Breast epithelium (tissue), 4 donors: Measurements from ENCODE around the gene GAN. TPM values are rescaled to one million over a fixed set of nuclear protein-coding genes. Genes with fewer than 3 reads are reported as not detected.

Experiments used
- DNase-seq, 2 donors: peaks; one replicate each; pipeline ENCODE4 v3.0.0-alpha.2; 2019; ENCODE audit warnings: low spot score in 2 of 2
- H3K27ac ChIP-seq, 2 donors: fragments of 200-600 bp; sonication (generic) in 1 of 2; one replicate each; pipeline ENCODE4 v1.5.1; 2016 to 2019; ENCODE audit warnings: mild to moderate bottlenecking in 1 of 2
- H3K27me3 ChIP-seq, 2 donors: fragments of 200-600 bp; sonication (generic) in 1 of 2; one replicate each; pipeline versions ENCODE4 v1.5.1 to v1.6.0; 2017 to 2019; ENCODE audit warnings: control low read depth in 1 of 2, mild to moderate bottlenecking in 1 of 2
- H3K36me3 ChIP-seq: fragments of 200-600 bp; one replicate; pipeline ENCODE4 v1.5.1; 2019
- H3K4me1 ChIP-seq, 2 donors: fragments of 200-600 bp; sonication (generic); one replicate each; pipeline ENCODE4 v1.5.1; 2016 to 2019; ENCODE audit warnings: control low read depth in 1 of 2
- H3K4me3 ChIP-seq, 3 donors: fragments of 200-600 bp; sonication (generic); 1 replicate in 2 of 3; 2 replicates in 1 of 3; pipeline ENCODE4 v1.5.1; 2016 to 2019; ENCODE audit warnings: mild to moderate bottlenecking in 3 of 3, moderate library complexity in 2 of 3
- H3K9me3 ChIP-seq, 2 donors: fragments of 200-600 bp; sonication (generic) in 1 of 2; one replicate each; pipeline ENCODE4 v1.5.1; 2016 to 2019; ENCODE audit warnings: control low read depth in 1 of 2
- POLR2A ChIP-seq: fragments of 450-650 bp; IDR thresholded peaks from one replicate; pipeline ENCODE4 v1.6.1; 2016; ENCODE audit warnings: antibody characterized with exemption, mild to moderate bottlenecking, moderate library complexity
- POLR2AphosphoS5 ChIP-seq, 3 donors: sonication (generic); formaldehyde crosslinking; IDR thresholded peaks; one replicate each; pipeline ENCODE4 v1.6.1; 2017; ENCODE audit warnings: antibody characterized with exemption in 3 of 3
- intact Hi-C: fragments of 100-400 bp; cut with DNase I; formaldehyde crosslinking; loops from one replicate; pipeline ENCODE4 v1.15.1; 2023; ENCODE audit warnings: low total_unique reads
- total RNA-seq, 3 donors: library from RNA; depleted of rRNA; stranded (reverse); fragments of >200 nt; gene quantifications; one replicate each; pipeline ENCODE4 v1.1.0, GENCODE V29; 2016
- TF ChIP-seq, protein P1 (sequence below), 3 donors: fragments of 450-650 bp; IDR thresholded peaks; one replicate each; pipeline ENCODE4 v1.5.1; 2016 to 2017; ENCODE audit warnings: antibody characterized with exemption in 3 of 3, mild to moderate bottlenecking in 3 of 3, moderate library complexity in 3 of 3

The GAN gene
- total RNA-seq, 3 donors from 2014 or later, result 7.5 to 15.7 (median 10.8) TPM

DNA sequence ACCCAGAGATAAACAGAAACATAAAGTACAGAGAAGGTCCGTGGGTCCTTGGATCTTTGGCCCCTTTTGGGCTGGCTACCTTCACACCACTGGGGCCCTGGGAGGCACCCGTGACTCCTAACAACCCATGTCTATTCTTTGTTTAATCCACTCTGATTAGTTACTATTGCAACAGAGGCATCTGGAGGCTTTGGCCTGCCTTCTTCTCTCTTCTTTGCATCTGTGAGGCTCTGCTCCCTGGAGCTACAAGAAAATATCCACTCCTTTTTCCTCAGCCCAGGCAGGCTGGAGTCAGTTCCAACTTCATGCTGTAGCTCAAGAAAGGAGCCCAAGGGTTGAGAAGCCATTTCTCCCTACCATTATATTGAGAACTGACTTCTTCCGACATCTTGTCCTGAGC is 120.3 kb downstream of the GAN start:
- Histone ChIP-seq H3K9me3 (no peaks in the 10 kb centered on the region), H3K27me3 (no peaks in the 10 kb centered on the region), H3K4me3 (no peak overlapping the region), H3K27ac (no peak overlapping the region), H3K4me1 (no peaks in the 10 kb centered on the region), H3K36me3 (no peaks in the 10 kb centered on the region)
- TF ChIP-seq, protein P1, sequence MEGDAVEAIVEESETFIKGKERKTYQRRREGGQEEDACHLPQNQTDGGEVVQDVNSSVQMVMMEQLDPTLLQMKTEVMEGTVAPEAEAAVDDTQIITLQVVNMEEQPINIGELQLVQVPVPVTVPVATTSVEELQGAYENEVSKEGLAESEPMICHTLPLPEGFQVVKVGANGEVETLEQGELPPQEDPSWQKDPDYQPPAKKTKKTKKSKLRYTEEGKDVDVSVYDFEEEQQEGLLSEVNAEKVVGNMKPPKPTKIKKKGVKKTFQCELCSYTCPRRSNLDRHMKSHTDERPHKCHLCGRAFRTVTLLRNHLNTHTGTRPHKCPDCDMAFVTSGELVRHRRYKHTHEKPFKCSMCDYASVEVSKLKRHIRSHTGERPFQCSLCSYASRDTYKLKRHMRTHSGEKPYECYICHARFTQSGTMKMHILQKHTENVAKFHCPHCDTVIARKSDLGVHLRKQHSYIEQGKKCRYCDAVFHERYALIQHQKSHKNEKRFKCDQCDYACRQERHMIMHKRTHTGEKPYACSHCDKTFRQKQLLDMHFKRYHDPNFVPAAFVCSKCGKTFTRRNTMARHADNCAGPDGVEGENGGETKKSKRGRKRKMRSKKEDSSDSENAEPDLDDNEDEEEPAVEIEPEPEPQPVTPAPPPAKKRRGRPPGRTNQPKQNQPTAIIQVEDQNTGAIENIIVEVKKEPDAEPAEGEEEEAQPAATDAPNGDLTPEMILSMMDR (IDR thresholded peaks at IDR 0.05), result no peak
- TF ChIP-seq POLR2AphosphoS5 (IDR thresholded peaks at IDR 0.05) (no peak), POLR2A (no peak)
- intact Hi-C loops, result no loop called here
- no peak for DNase-seq

DNA sequence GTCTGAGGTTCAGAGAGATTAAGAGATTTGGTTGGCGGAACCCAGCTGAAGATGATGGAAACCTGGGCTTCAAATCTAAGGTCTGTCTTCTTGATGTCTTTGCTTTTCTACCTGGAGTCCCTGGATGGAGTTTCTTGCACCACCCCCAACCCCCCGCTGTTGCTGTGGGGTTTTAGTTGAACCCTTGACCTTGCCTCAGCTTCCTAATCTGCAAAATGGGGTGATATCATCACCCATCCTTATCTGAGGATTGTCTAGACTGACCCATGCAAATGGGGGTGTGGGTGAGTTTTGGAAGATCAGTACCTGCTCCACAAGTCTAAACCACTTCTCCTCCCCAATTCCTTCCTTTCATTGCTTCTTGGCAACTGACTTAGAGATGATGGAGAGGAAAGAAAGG is 120.8 kb downstream of the GAN start:
- Histone ChIP-seq H3K4me3 (no peak overlapping the region), H3K4me1 (no peaks in the 10 kb centered on the region), H3K9me3 (no peaks in the 10 kb centered on the region), H3K27me3 (no peaks in the 10 kb centered on the region), H3K27ac (no peak overlapping the region), H3K36me3 (no peaks in the 10 kb centered on the region)
- no peak for DNase-seq
- intact Hi-C loops, result no loop called here
- TF ChIP-seq, protein P1 (IDR thresholded peaks at IDR 0.05), result no peak

DNA sequence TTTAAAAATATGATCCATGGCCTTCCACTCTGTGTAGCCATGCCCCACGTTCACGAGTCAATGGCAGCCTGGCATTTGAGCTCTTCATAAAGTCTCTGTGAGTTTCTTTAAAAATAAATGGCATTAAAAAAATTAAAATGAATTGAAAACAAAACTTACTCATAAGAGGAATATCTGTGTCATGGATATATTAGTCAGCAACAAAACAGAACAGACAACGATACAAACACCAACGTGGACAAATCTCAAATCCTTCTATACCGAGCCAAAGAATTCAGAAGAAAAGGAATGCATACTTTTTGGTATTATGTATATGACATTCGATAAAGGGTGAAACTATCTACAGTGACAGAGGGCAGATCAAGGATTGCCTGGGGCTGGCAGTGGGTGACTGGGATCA is 121.6 kb downstream of the GAN start:
- Histone ChIP-seq H3K27ac (no peak overlapping the region), H3K9me3 (no peaks in the 10 kb centered on the region), H3K36me3 (no peaks in the 10 kb centered on the region), H3K27me3 (no peaks in the 10 kb centered on the region), H3K4me1 (no peaks in the 10 kb centered on the region), H3K4me3 (no peak overlapping the region)
- no peak for DNase-seq
- intact Hi-C loops, result no loop called here
- no peak for TF ChIP-seq POLR2A
- TF ChIP-seq, protein P1 (IDR thresholded peaks at IDR 0.05), result no peak
- no peak for TF ChIP-seq POLR2AphosphoS5 (IDR thresholded peaks at IDR 0.05)

DNA sequence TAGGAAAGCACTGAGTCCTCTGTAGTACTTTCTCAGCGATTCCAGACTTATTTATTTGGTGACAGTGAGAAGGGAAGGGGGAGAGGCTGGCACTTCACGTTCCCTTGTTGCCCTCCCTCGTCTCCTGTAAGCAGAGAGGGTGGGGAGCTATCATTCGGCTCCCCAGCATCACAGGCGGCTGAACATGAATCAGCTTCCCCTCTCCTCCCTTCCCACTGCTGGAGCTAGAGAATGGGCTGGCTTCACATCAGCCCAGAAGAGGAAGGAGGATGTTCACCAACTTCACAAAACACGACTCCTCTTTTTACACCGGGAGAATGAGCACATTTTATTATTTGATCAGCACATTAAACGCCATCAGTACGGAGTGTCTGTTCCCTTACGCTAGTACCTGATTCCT is 123.1 kb downstream of the GAN start:
- no peak for DNase-seq
- H3K27ac ChIP-seq, result no peak overlapping the region
- no peaks in the 10 kb centered on the region for H3K9me3 ChIP-seq
- H3K27me3 ChIP-seq, result no peaks in the 10 kb centered on the region
- H3K36me3 ChIP-seq, result no peaks in the 10 kb centered on the region
- H3K4me1 ChIP-seq, result no peaks in the 10 kb centered on the region
- no peak for TF ChIP-seq POLR2A
- H3K4me3 ChIP-seq, result no peak overlapping the region
- intact Hi-C loops, result no loop called here

Other genes with a start within 250 kb of the GAN start
- 1 to 10 TPM in 2 of 3 donors, under 1 TPM in 1; 0.64 to 4.3 (median 3.4) TPM for gene C16orf46, start 237.7 kb upstream of the GAN start, total RNA-seq
- gene GCSH, start 218.6 kb upstream of the GAN start, total RNA-seq, result 10 to 100 TPM; 19.9 to 22.1 (median 21.0) TPM
- under 1 TPM in 1 of 3 donors, not detected in 2; 0.29 TPM for gene BCO1, start 76.3 kb upstream of the GAN start, total RNA-seq
- 10 to 100 TPM; 14.9 to 23.9 (median 17.6) TPM for gene CMIP, start 129.8 kb downstream of the GAN start, total RNA-seq